ENCODE measurements around the gene DBNDD1. TPM values are rescaled to one million over a fixed set of nuclear protein-coding genes. Genes with fewer than 3 reads are reported as not detected.

DBNDD1 gene
- total RNA-seq, 1 donor: 1.1 TPM

- Histone ChIP-seq H3K27ac (ENCODE audit: low read depth, low read length) (no peak overlapping the region), H3K4me2 (ENCODE audit: insufficient read depth, low read length) (no peak overlapping the region), H4K20me1 (ENCODE audit: insufficient read depth, low read length) (no peaks in the 10 kb centered on the region), H3K27me3 (ENCODE audit: insufficient read depth, low read length) (no peaks in the 10 kb centered on the region), H2AFZ (ENCODE audit: low read length) (no peak overlapping the region), H3K4me3 (ENCODE audit: insufficient read depth, low read length) (no peak overlapping the region), H3K9me3 (ENCODE audit: low read depth, low read length) (no peaks in the 10 kb centered on the region), H3K4me1 (ENCODE audit: insufficient read depth, low read length) (no peaks in the 10 kb centered on the region), H3K36me3 (ENCODE audit: insufficient read depth, low read length) (peaks cover 62% of the 10 kb centered on the region), H3K79me2 (ENCODE audit: insufficient read depth, low read length) (peaks cover 10% of the 10 kb centered on the region)
- DNase-seq (ENCODE audit: insufficient read length, low spot score, missing footprints): peak; percentile 18
- no peak for TF ChIP-seq CTCF (IDR thresholded peaks at IDR 0.05; ENCODE audit: extremely low read depth, low read depth, low read length)
Measured at GRCh38 chr16:89984216-89984615, 35.0 kb downstream of the DBNDD1 start.

- Histone ChIP-seq H2AFZ (ENCODE audit: low read length) (no peak overlapping the region), H4K20me1 (ENCODE audit: insufficient read depth, low read length) (no peaks in the 10 kb centered on the region), H3K4me3 (ENCODE audit: insufficient read depth, low read length) (no peak overlapping the region), H3K36me3 (ENCODE audit: insufficient read depth, low read length) (peaks cover 56% of the 10 kb centered on the region), H3K4me1 (ENCODE audit: insufficient read depth, low read length) (no peaks in the 10 kb centered on the region), H3K79me2 (ENCODE audit: insufficient read depth, low read length) (peaks cover 14% of the 10 kb centered on the region), H3K27ac (ENCODE audit: low read depth, low read length) (no peak overlapping the region), H3K9me3 (ENCODE audit: low read depth, low read length) (no peaks in the 10 kb centered on the region), H3K27me3 (ENCODE audit: insufficient read depth, low read length) (no peaks in the 10 kb centered on the region), H3K4me2 (ENCODE audit: insufficient read depth, low read length) (no peak overlapping the region)
- TF ChIP-seq CTCF (IDR thresholded peaks at IDR 0.05; ENCODE audit: extremely low read depth, low read depth, low read length): no peak
- peak; percentile 11 for DNase-seq (ENCODE audit: insufficient read length, low spot score, missing footprints)
Measured at GRCh38 chr16:89983536-89983935, 35.7 kb downstream of the DBNDD1 start.

- H3K36me3 ChIP-seq (ENCODE audit: insufficient read depth, low read length): peaks cover 64% of the 10 kb centered on the region
- no peak for TF ChIP-seq CTCF (IDR thresholded peaks at IDR 0.05; ENCODE audit: extremely low read depth, low read depth, low read length)
- no peak overlapping the region for H2AFZ ChIP-seq (ENCODE audit: low read length)
- H3K4me1 ChIP-seq (ENCODE audit: insufficient read depth, low read length): no peaks in the 10 kb centered on the region
- H4K20me1 ChIP-seq (ENCODE audit: insufficient read depth, low read length): peaks cover 6% of the 10 kb centered on the region
- no peak overlapping the region for H3K4me2 ChIP-seq (ENCODE audit: insufficient read depth, low read length)
- H3K79me2 ChIP-seq (ENCODE audit: insufficient read depth, low read length): peaks cover 24% of the 10 kb centered on the region
- no peak overlapping the region for H3K27ac ChIP-seq (ENCODE audit: low read depth, low read length)
- H3K27me3 ChIP-seq (ENCODE audit: insufficient read depth, low read length): no peaks in the 10 kb centered on the region
- no peak overlapping the region for H3K4me3 ChIP-seq (ENCODE audit: insufficient read depth, low read length)
- H3K9me3 ChIP-seq (ENCODE audit: low read depth, low read length): no peaks in the 10 kb centered on the region
- no peak for DNase-seq (ENCODE audit: insufficient read length, low spot score, missing footprints)
Measured at GRCh38 chr16:89982318-89982717, 36.9 kb downstream of the DBNDD1 start.

- Histone ChIP-seq H3K27me3 (ENCODE audit: insufficient read depth, low read length) (no peaks in the 10 kb centered on the region), H4K20me1 (ENCODE audit: insufficient read depth, low read length) (peaks cover 6% of the 10 kb centered on the region), H3K36me3 (ENCODE audit: insufficient read depth, low read length) (peaks cover 64% of the 10 kb centered on the region), H2AFZ (ENCODE audit: low read length) (no peak overlapping the region), H3K4me3 (ENCODE audit: insufficient read depth, low read length) (no peak overlapping the region), H3K4me1 (ENCODE audit: insufficient read depth, low read length) (no peaks in the 10 kb centered on the region), H3K27ac (ENCODE audit: low read depth, low read length) (no peak overlapping the region), H3K4me2 (ENCODE audit: insufficient read depth, low read length) (no peak overlapping the region), H3K79me2 (ENCODE audit: insufficient read depth, low read length) (peaks cover 33% of the 10 kb centered on the region), H3K9me3 (ENCODE audit: low read depth, low read length) (no peaks in the 10 kb centered on the region)
- peak; percentile 25 for DNase-seq (ENCODE audit: insufficient read length, low spot score, missing footprints)
- no peak for TF ChIP-seq CTCF (IDR thresholded peaks at IDR 0.05; ENCODE audit: extremely low read depth, low read depth, low read length)
Measured at GRCh38 chr16:89981414-89981813, 37.8 kb downstream of the DBNDD1 start.
